ENCODE data around the gene TATDN3. TPM values are rescaled to one million over a fixed set of nuclear protein-coding genes. Genes with fewer than 3 reads are reported as not detected.
"Not testable (repeated sequence)": the region's sequence is repeated elsewhere in the genome, so short reads cannot be mapped to it uniquely, and the experiment has no call there.

Gene TATDN3
- total RNA-seq, 1 donor from 2014 or later: 31.4 TPM

- no peak for TF ChIP-seq CTCF (IDR thresholded peaks at IDR 0.05)
- no peak overlapping the region for H3K4me3 Mint-ChIP-seq
- no peak overlapping the region for H3K27ac Mint-ChIP-seq
- H3K9me3 Mint-ChIP-seq: no peaks in the 10 kb centered on the region
- no peak for ATAC-seq (ENCODE audit: low read depth)
- CTCF ChIA-PET: no interaction called here
- DNase-seq: no peak
- intact Hi-C loops (cut with micrococcal nuclease): no loop called here
- POLR2A ChIA-PET: interaction anchor here (0.7 kb wide), 1 partner anchor 18 kb away, joined by 6 read pairs; no protein-coding TSS in a partner anchor
- H3K36me3 Mint-ChIP-seq (ENCODE audit: low read depth): no peaks in the 10 kb centered on the region
- peaks cover 4% of the 10 kb centered on the region for H3K4me1 Mint-ChIP-seq
- H3K27me3 Mint-ChIP-seq: no peaks in the 10 kb centered on the region
These were observed 46.5 kb downstream of the TATDN3 start for GRCh38 chr1:212838145-212838544.

DNA sequence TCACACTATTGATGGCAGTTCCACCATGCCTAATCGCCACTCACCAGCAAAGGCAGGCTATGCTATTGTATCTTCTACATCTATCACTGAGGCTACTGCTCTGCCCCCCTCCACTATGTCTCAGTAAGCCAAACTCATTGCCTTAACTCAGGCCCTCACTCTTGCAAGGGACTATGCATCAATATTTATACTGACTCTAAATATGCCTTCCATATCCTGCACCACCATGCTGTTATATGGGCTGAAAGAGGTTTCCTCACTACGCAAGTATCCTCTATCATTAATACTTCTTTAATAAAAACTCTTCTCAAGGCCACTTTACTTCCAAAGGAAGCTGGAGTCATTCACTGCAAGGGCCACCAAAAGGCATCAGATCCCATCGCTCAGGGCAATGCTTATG, 52.8 kb downstream of the TATDN3 start:
- H3K4me3 Mint-ChIP-seq: not testable (repeated sequence)

GRCh38 chr1:212847549-212847948, 55.9 kb downstream of the TATDN3 start, which contains the start of gene SPATA45:
Gene SPATA45 (minus strand): TSS chr1:212847649. CDS start chr1:212836149, 11,500 bp downstream.
- ChIA-PET POLR2A (no interaction called here), CTCF (no interaction called here)
- Mint-ChIP-seq H3K36me3 (ENCODE audit: low read depth) (no peaks in the 10 kb centered on the region), H3K4me1 (no peaks in the 10 kb centered on the region), H3K4me3 (no peak within 1 kb of the TSS), H3K27ac (no peak within 1 kb of the TSS), H3K9me3 (no peaks in the 10 kb centered on the region), H3K27me3 (no peaks in the 10 kb centered on the region)
- intact Hi-C loops (cut with micrococcal nuclease): no loop called here
- ATAC-seq (ENCODE audit: low read depth) (no peak), DNase-seq (no peak)
- TF ChIP-seq CTCF (IDR thresholded peaks at IDR 0.05): no peak

More for the DNA sequence above, 52.8 kb downstream of the TATDN3 start:
- H3K4me1 Mint-ChIP-seq; H3K27me3 Mint-ChIP-seq; H3K36me3 Mint-ChIP-seq (ENCODE audit: low read depth); ATAC-seq (ENCODE audit: low read depth); CTCF ChIA-PET; H3K9me3 Mint-ChIP-seq; H3K27ac Mint-ChIP-seq; POLR2A ChIA-PET; DNase-seq: not testable (repeated sequence)
- intact Hi-C loops (cut with micrococcal nuclease): loop anchor here (1.0 kb wide), 1 partner anchor 14 kb away; the partner anchor contains the start of gene FLVCR1

GRCh38 chr1:212852105-212852688, 60.5 kb downstream of the TATDN3 start:
- Mint-ChIP-seq H3K4me3 (no peak overlapping the region), H3K36me3 (ENCODE audit: low read depth) (peaks cover 7% of the 10 kb centered on the region), H3K27me3 (no peaks in the 10 kb centered on the region), H3K27ac (no peak overlapping the region), H3K9me3 (no peaks in the 10 kb centered on the region), H3K4me1 (peaks cover 6% of the 10 kb centered on the region)
- TF ChIP-seq CTCF (IDR thresholded peaks at IDR 0.05): no peak
- CTCF ChIA-PET: no interaction called here
- intact Hi-C loops (cut with micrococcal nuclease): loop anchor here (10.0 kb wide), 1 partner anchor 567 kb away; the partner anchor contains the start of gene PPP2R5A
- DNase-seq: no peak
- no peak for ATAC-seq (ENCODE audit: low read depth)
- POLR2A ChIA-PET: no interaction called here

GRCh38 chr1:212853658-212854057, 62.0 kb downstream of the TATDN3 start:
- H3K4me1 Mint-ChIP-seq: peaks cover 14% of the 10 kb centered on the region
- ChIA-PET CTCF (no interaction called here), POLR2A (no interaction called here)
- peaks cover 14% of the 10 kb centered on the region for H3K36me3 Mint-ChIP-seq (ENCODE audit: low read depth)
- H3K4me3 Mint-ChIP-seq: no peak overlapping the region
- ATAC-seq (ENCODE audit: low read depth): no peak
- no peak for TF ChIP-seq CTCF (IDR thresholded peaks at IDR 0.05)
- no peak for DNase-seq
- no peaks in the 10 kb centered on the region for H3K27me3 Mint-ChIP-seq
- H3K9me3 Mint-ChIP-seq: no peaks in the 10 kb centered on the region
- intact Hi-C loops (cut with micrococcal nuclease): loop anchor here (10.0 kb wide), 1 partner anchor 569 kb away; the partner anchor contains the start of gene PPP2R5A
- no peak overlapping the region for H3K27ac Mint-ChIP-seq

Measured in activated B cell treated with CpG ODN at 0.5 μM for 24 hours (primary cell).